CD14-positive monocyte (primary cell): ENCODE results near the gene AGAP1. TPM values are rescaled to one million over a fixed set of nuclear protein-coding genes. Genes with fewer than 3 reads are reported as not detected.

Experiments used
- DNase-seq, 3 donors: peaks; one replicate each; pipeline ENCODE4 v3.0.0-alpha.2; 2011 to 2022
- H2AFZ ChIP-seq: 2 replicates; pipeline ENCODE4 v1.6.0; 2012; ENCODE audit warnings: mild to moderate bottlenecking, low read depth, low read length, inconsistent platforms; ENCODE audit not compliant: insufficient read depth, poor library complexity, severe bottlenecking
- H3K27ac ChIP-seq, 2 donors: 1 replicate in 1 of 2; 2 replicates in 1 of 2; pipeline ENCODE4 v1.5.1; 2012 to 2013; ENCODE audit warnings: low read length in 2 of 2, control low read depth in 1 of 2, inconsistent platforms in 1 of 2, low read depth in 1 of 2, mild to moderate bottlenecking in 1 of 2
- H3K27me3 ChIP-seq, 2 donors: one replicate each; pipeline versions ENCODE4 v1.6.0 to v1.6.1; 2011 to 2013; ENCODE audit warnings: low read length in 2 of 2; ENCODE audit not compliant: control insufficient read depth in 2 of 2, insufficient read depth in 2 of 2
- H3K36me3 ChIP-seq, 2 donors: replicated peaks in 1 of 2; 1 replicate in 1 of 2; 2 replicates in 1 of 2; pipeline versions ENCODE4 v1.5.1 to v1.6.1; 2012 to 2013; ENCODE audit warnings: low read length in 2 of 2, control low read depth in 1 of 2, inconsistent platforms in 1 of 2, mild to moderate bottlenecking in 1 of 2; ENCODE audit not compliant: insufficient read depth in 2 of 2, control insufficient read depth in 1 of 2
- H3K4me1 ChIP-seq, 2 donors: 1 replicate in 1 of 2; 2 replicates in 1 of 2; pipeline versions ENCODE4 v1.5.1 to v1.6.1; 2012 to 2013; ENCODE audit warnings: low read length in 2 of 2, control low read depth in 1 of 2, inconsistent platforms in 1 of 2, mild to moderate bottlenecking in 1 of 2, moderate library complexity in 1 of 2; ENCODE audit not compliant: insufficient read depth in 2 of 2, control insufficient read depth in 1 of 2
- H3K4me2 ChIP-seq: replicated peaks from 2 replicates; pipeline ENCODE3; 2012; ENCODE audit warnings: low read length, moderate library complexity, mild to moderate bottlenecking; ENCODE audit not compliant: poor library complexity, severe bottlenecking; ENCODE audit errors: extremely low read depth
- H3K4me3 ChIP-seq, 3 experiments: fragments of 200-600 bp in 1 of 3; sonication (generic) in 1 of 3; replicated peaks in 1 of 3; 1 replicate in 2 of 3; 2 replicates in 1 of 3; pipeline ENCODE4 v1.5.1; 2011 to 2013; ENCODE audit warnings: low read length in 3 of 3, mild to moderate bottlenecking in 3 of 3, control low read depth in 2 of 3, low read depth in 2 of 3, inconsistent platforms in 1 of 3, moderate library complexity in 1 of 3
- H3K79me2 ChIP-seq: 2 replicates; pipeline ENCODE4 v1.6.0; 2012; ENCODE audit warnings: mild to moderate bottlenecking, control low read depth, inconsistent platforms, low read length, moderate library complexity; ENCODE audit not compliant: insufficient read depth
- H3K9ac ChIP-seq: 2 replicates; pipeline ENCODE4 v1.6.0; 2017; ENCODE audit warnings: low read length, mild to moderate bottlenecking; ENCODE audit not compliant: insufficient read depth, poor library complexity, severe bottlenecking
- H3K9me3 ChIP-seq, 2 donors: replicated peaks in 1 of 2; 1 replicate in 1 of 2; 2 replicates in 1 of 2; pipeline versions ENCODE4 v1.5.1 to v1.6.1; 2012 to 2013; ENCODE audit warnings: low read length in 2 of 2, control low read depth in 1 of 2; ENCODE audit not compliant: control insufficient read depth in 1 of 2, insufficient read depth in 1 of 2
- H4K20me1 ChIP-seq: 2 replicates; pipeline ENCODE4 v1.6.0; 2012; ENCODE audit warnings: mild to moderate bottlenecking, low read length, control low read depth, moderate library complexity; ENCODE audit not compliant: insufficient read depth
- H3K27ac Mint-ChIP-seq, 7 donors: one replicate each; pipeline ENCODE4 v1.8.0; 2020; ENCODE audit warnings: mild to moderate bottlenecking in 7 of 7, mixed read lengths in 7 of 7, moderate library complexity in 6 of 7, inconsistent platforms in 2 of 7
- H3K27me3 Mint-ChIP-seq, 3 donors: one replicate each; pipeline ENCODE4 v1.8.0; 2021 to 2022; ENCODE audit warnings: low read depth in 3 of 3, mild to moderate bottlenecking in 3 of 3, mixed read lengths in 3 of 3, moderate library complexity in 3 of 3, inconsistent platforms in 1 of 3
- H3K36me3 Mint-ChIP-seq, 2 donors: one replicate each; pipeline ENCODE4 v1.8.0; 2020; ENCODE audit warnings: mixed read lengths in 2 of 2, inconsistent platforms in 1 of 2, mild to moderate bottlenecking in 1 of 2
- H3K4me1 Mint-ChIP-seq: one replicate; pipeline ENCODE4 v1.8.0; 2020; ENCODE audit warnings: mild to moderate bottlenecking, mixed read lengths
- H3K4me3 Mint-ChIP-seq, 2 donors: one replicate each; pipeline ENCODE4 v1.8.0; 2020; ENCODE audit warnings: mild to moderate bottlenecking in 2 of 2, mixed read lengths in 2 of 2, moderate library complexity in 1 of 2
- H3K9me3 Mint-ChIP-seq, 7 donors: one replicate each; pipeline ENCODE4 v1.8.0; 2020 to 2022; ENCODE audit warnings: mixed read lengths in 7 of 7, mild to moderate bottlenecking in 6 of 7, moderate library complexity in 6 of 7, inconsistent platforms in 2 of 7
- WGBS: methylation state at CpG from one replicate; pipeline ENCODE4 v1.1.5; 2013; ENCODE audit warnings: missing lambda C conversion rate; ENCODE audit not compliant: insufficient coverage; 5-methylcytosine and 5-hydroxymethylcytosine counted together
- intact Hi-C, 2 donors: fragments of 100-400 bp; cut with micrococcal nuclease; formaldehyde crosslinking; loops; one replicate each; pipeline versions ENCODE4 v1.15.0 to v1.15.1; 2023
- polyA plus RNA-seq, 3 donors: library from polyadenylated mRNA; depleted of rRNA in 1 of 3; unstranded in 2 of 3; stranded (reverse) in 1 of 3; fragments of 300-500 nt in 2 of 3; fragments of >200 nt in 1 of 3; fragmentation: Illumina TruSeq in 2 of 3; gene quantifications; 1 replicate in 2 of 3; 2 replicates in 1 of 3; pipeline ENCODE4 v1.2.3, GENCODE V29; 2012 to 2021
- TF ChIP-seq, protein P1 (sequence below): fragments of 200-600 bp; IDR thresholded peaks from one replicate; pipeline ENCODE4 v1.8.0; 2022; ENCODE audit warnings: antibody characterized with exemption, mild to moderate bottlenecking

Gene AGAP1
- polyA plus RNA-seq, 3 donors, result 0.12 TPM; not detected in 2

DNA sequence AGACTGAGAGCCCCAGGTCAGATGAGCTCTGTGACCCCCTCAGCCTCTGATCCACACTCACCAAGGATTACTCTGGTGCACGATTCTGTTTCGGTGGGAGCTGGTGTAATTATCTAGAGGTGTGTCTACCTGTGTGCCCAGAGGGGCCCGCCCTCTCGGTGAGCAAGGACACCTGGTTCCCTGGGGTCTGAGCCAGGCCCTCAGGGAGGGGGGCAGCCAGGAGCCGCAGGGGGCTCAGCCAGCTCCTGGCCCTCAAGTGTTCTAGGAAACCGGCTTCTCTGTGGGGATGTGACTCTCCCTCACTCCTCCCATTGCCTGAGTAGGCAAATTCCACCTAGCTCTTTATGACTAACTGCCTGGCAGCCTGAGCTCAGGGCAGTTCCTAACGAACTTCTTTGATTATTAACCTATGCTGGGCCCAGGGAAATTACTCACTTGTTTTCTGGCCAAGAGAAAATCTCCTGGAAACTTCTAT lies 17.4 kb downstream of the AGAP1 start:
- Histone ChIP-seq H3K27me3 (no peaks in the 10 kb centered on the region), H3K9ac (no peak overlapping the region), H3K79me2 (no peaks in the 10 kb centered on the region), H2AFZ (no peak overlapping the region), H4K20me1 (no peaks in the 10 kb centered on the region), H3K4me3 (no peak overlapping the region), H3K4me1 (no peaks in the 10 kb centered on the region), H3K36me3 (no peaks in the 10 kb centered on the region), H3K4me2 (no peak overlapping the region), H3K9me3 (no peaks in the 10 kb centered on the region), H3K27ac (no peak overlapping the region)
- intact Hi-C loops, result no loop called here
- 60% methylated on average over 3 of the region's 7 CpGs for WGBS
- no peak overlapping the region for H3K4me3 Mint-ChIP-seq
- H3K4me1 Mint-ChIP-seq, result no peaks in the 10 kb centered on the region
- peaks cover 2 to 4% (median 2%) of the 10 kb centered on the region in 3 donors for H3K27me3 Mint-ChIP-seq
- DNase-seq, result no peak
- H3K9me3 Mint-ChIP-seq, result peaks cover 0 to 18% (median 0%) of the 10 kb centered on the region in 7 donors
- no peaks in the 10 kb centered on the region for H3K36me3 Mint-ChIP-seq
- H3K27ac Mint-ChIP-seq, result no peak overlapping the region
- TF ChIP-seq, protein P1, sequence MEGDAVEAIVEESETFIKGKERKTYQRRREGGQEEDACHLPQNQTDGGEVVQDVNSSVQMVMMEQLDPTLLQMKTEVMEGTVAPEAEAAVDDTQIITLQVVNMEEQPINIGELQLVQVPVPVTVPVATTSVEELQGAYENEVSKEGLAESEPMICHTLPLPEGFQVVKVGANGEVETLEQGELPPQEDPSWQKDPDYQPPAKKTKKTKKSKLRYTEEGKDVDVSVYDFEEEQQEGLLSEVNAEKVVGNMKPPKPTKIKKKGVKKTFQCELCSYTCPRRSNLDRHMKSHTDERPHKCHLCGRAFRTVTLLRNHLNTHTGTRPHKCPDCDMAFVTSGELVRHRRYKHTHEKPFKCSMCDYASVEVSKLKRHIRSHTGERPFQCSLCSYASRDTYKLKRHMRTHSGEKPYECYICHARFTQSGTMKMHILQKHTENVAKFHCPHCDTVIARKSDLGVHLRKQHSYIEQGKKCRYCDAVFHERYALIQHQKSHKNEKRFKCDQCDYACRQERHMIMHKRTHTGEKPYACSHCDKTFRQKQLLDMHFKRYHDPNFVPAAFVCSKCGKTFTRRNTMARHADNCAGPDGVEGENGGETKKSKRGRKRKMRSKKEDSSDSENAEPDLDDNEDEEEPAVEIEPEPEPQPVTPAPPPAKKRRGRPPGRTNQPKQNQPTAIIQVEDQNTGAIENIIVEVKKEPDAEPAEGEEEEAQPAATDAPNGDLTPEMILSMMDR, result no peak

DNA sequence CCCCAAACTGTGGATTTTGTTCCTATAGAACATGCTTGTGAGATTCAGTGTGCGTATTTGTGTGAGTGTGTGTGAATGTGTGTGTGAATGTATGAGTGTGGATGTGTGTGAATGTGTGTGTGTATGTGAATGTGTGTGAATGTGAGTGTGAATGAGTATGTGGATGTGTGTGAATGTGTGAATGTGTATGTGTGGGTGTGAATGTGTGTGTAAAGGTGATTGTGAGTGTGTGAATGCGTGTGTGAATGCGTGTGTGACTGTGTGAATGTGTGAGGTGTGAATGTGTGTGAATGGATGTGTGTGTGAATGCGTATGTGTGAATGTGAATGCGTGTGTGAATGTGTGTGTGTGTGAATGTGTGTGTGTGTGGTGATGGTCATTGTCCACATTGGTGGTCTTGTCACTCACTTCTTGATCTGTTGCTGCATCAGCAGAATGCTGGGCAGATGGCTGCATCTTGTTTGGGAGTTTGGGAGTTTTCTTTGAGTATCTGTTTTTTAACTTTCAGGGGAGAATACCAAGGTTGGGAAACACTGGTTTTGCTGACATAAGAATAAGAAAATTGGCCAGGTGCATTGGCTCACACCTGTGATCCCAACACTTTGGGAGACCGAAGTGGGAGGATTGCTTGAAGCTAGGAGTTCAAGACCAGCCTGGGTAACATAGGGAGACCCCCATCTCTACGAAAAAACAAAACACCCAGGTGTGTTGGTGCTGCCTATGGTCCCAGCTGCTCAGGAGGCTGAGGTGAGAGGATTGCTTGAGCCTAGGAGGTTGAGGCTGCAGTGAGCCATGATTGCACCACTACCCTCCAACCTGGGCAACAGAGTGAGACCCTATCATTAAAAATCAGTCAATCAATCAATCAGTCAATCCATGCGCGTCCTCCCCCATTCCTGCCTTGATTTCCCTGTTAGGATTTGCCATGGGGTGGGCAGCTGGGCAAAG lies 18.2 kb downstream of the AGAP1 start:
- no peaks in the 10 kb centered on the region for H3K4me1 Mint-ChIP-seq
- peaks cover 0 to 18% (median 0%) of the 10 kb centered on the region in 7 donors for H3K9me3 Mint-ChIP-seq
- 85% methylated on average over 6 of the region's 9 CpGs for WGBS
- no peaks in the 10 kb centered on the region for H3K4me1 ChIP-seq
- no peak overlapping the region for H3K4me3 Mint-ChIP-seq
- H3K27me3 Mint-ChIP-seq, result peaks cover 2 to 4% (median 2%) of the 10 kb centered on the region in 3 donors
- H3K27ac Mint-ChIP-seq, result no peak overlapping the region
- no peak overlapping the region for H3K4me3 ChIP-seq
- H2AFZ ChIP-seq, result no peak overlapping the region
- no peak overlapping the region for H3K4me2 ChIP-seq
- H3K79me2 ChIP-seq, result no peaks in the 10 kb centered on the region
- no peaks in the 10 kb centered on the region for H3K36me3 Mint-ChIP-seq
- TF ChIP-seq, protein P1, result no peak
- DNase-seq, result no peak
- no peaks in the 10 kb centered on the region for H3K27me3 ChIP-seq
- no peak overlapping the region for H3K9ac ChIP-seq
- peaks cover 0 to 4% of the 10 kb centered on the region in 2 donors for H3K9me3 ChIP-seq
- no peaks in the 10 kb centered on the region for H3K36me3 ChIP-seq
- H3K27ac ChIP-seq, result no peak overlapping the region
- intact Hi-C loops, result no loop called here
- no peaks in the 10 kb centered on the region for H4K20me1 ChIP-seq
